Body of pancreas (tissue), 4 donors: ENCODE results near the gene TEX14.

Experiments
- CTCF ChIP-seq, 7 experiments: fragments of 450-650 bp in 4 of 7; fragments of 200-600 bp in 3 of 7; sonication (generic) in 3 of 7; IDR thresholded peaks; one replicate each; pipeline ENCODE4 v1.5.1; 2016 to 2019; ENCODE audit warnings: antibody characterized with exemption in 7 of 7
- POLR2A ChIP-seq, 3 donors: fragments of 450-650 bp; IDR thresholded peaks; one replicate each; pipeline ENCODE4 v1.6.1; 2016; ENCODE audit warnings: antibody characterized with exemption in 3 of 3, mild to moderate bottlenecking in 2 of 3

- TF ChIP-seq CTCF (IDR thresholded peaks at IDR 0.05) (no peak), POLR2A (IDR thresholded peaks at IDR 0.05) (peak in 1 of 3 donors; percentile 9)
Measured at GRCh38 chr17:58666858-58667267, 25.0 kb downstream of the TEX14 start.
